NCI-H446 treated with DMSO at 0.1 percent for 48 hours (cell line): ENCODE data around the gene LST1.
"Not testable (repeated sequence)": the region's sequence is repeated elsewhere in the genome, so short reads cannot be mapped to it uniquely, and the experiment has no call there.

Source experiments
- DNase-seq: peaks from one replicate; lab custom pipeline; 2025; lab: John Stamatoyannopoulos, UW

Gene LST1

GRCh38 chr6:31586008-31586407, at the start of gene LST1:
TSS of gene LST1 (plus strand) at chr6:31586277. CDS start at chr6:31587300, 1,023 bp downstream.
- no peak for DNase-seq

- DNase-seq: no peak
Observed at GRCh38 chr6:31538805-31539400, 47.2 kb upstream of the LST1 start.

GRCh38 chr6:31540640-31541039, 45.4 kb upstream of the LST1 start:
- DNase-seq: no peak

GRCh38 chr6:31541059-31541657, 44.9 kb upstream of the LST1 start:
- DNase-seq: no peak

GRCh38 chr6:31541658-31542521, 44.2 kb upstream of the LST1 start, which contains the start of gene DDX39B:
TSS of gene DDX39B (minus strand) at chr6:31542003. CDS start at chr6:31540532, 1,471 bp downstream.
- DNase-seq: peak; percentile 96

- DNase-seq: no peak
Observed at GRCh38 chr6:31543639-31544038, 42.4 kb upstream of the LST1 start.

GRCh38 chr6:31544676-31545075, 41.4 kb upstream of the LST1 start:
- DNase-seq: no peak

- DNase-seq: no peak
Observed at GRCh38 chr6:31545291-31545690, 40.8 kb upstream of the LST1 start.

- DNase-seq: peak; percentile 96
Observed at GRCh38 chr6:31546339-31546957, 39.6 kb upstream of the LST1 start, which contains the start of gene ATP6V1G2. TSS of gene ATP6V1G2 (minus strand) at chr6:31546608. CDS start at chr6:31546559, 49 bp downstream.

- DNase-seq: peak; percentile 98
Observed at GRCh38 chr6:31546958-31547726, 38.9 kb upstream of the LST1 start, which contains the start of gene NFKBIL1. TSS of gene NFKBIL1 (plus strand) at chr6:31547608. CDS start at chr6:31547695, 87 bp downstream.

GRCh38 chr6:31547727-31548543, 38.1 kb upstream of the LST1 start:
- no peak for DNase-seq

- DNase-seq: no peak
Observed at GRCh38 chr6:31548544-31548873, 37.6 kb upstream of the LST1 start.

- DNase-seq: not testable (repeated sequence)
Observed at GRCh38 chr6:31551371-31551770, 34.7 kb upstream of the LST1 start.

GRCh38 chr6:31556307-31556706, 29.8 kb upstream of the LST1 start:
- DNase-seq: no peak

GRCh38 chr6:31557443-31558317, 28.4 kb upstream of the LST1 start:
- DNase-seq: no peak

GRCh38 chr6:31558318-31558625, 27.8 kb upstream of the LST1 start:
- no peak for DNase-seq

GRCh38 chr6:31558631-31559500, 27.2 kb upstream of the LST1 start:
- no peak for DNase-seq

GRCh38 chr6:31559606-31559957, 26.5 kb upstream of the LST1 start:
- DNase-seq: no peak
